ENCODE measurements around the gene SNCG.

SNCG gene

DNA sequence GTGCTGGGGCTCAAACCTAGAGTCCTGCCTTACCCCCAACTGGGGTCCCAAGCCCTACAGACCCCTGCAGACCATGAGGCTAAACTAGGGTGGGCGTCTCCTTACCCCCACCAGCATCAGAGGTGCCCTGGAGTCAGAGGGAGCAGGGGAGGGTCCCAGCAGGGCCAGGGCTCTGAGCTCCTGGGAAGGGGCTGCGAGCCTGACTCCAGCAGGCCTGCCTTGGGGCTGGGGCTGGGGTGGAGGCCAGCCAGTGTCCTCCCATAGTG, 1.3 kb downstream of the SNCG start:
- FAIRE-seq (no peak), DNase-seq (ENCODE audit: extremely low spot score, insufficient read length, low read depth) (no peak)

DNA sequence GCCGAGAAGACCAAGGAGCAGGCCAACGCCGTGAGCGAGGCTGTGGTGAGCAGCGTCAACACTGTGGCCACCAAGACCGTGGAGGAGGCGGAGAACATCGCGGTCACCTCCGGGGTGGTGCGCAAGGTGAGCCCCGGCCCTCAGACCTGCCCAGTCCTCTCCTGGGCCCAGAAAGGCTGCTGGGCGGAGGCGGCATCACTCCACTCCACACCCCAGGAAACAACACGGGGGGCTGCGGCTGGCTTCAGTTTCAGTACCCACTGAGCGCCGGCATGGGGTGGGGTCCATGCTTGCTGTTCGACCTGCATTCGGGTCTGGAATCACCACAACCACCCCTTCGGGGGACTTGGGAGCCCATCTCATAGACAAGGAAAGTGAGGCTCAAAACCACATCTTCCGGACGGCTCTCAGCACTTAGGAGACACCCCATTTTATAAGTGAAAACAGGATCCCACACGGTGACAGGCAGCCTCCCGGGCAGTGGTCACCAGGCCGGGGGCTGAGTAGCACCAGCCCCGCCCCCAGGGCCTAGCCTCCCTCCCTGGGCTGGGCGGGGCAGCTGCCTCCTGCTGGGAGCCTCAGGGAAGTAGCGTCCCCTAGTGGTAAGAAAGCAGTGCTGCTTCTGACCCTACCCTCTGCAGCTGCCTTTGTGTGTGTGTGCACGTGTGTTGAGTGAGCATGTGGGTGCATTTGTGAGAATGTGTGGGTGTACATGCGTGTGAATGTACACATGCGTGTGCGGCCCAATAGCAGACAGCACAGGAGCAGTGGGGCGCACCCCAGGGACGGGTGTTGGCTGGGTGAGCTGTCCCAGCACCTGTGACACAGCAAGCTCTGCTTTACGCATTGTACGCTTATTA, 1.8 kb downstream of the SNCG start:
- FAIRE-seq (peak; percentile 81), DNase-seq (ENCODE audit: extremely low spot score, insufficient read length, low read depth) (peak; percentile 55)

DNA sequence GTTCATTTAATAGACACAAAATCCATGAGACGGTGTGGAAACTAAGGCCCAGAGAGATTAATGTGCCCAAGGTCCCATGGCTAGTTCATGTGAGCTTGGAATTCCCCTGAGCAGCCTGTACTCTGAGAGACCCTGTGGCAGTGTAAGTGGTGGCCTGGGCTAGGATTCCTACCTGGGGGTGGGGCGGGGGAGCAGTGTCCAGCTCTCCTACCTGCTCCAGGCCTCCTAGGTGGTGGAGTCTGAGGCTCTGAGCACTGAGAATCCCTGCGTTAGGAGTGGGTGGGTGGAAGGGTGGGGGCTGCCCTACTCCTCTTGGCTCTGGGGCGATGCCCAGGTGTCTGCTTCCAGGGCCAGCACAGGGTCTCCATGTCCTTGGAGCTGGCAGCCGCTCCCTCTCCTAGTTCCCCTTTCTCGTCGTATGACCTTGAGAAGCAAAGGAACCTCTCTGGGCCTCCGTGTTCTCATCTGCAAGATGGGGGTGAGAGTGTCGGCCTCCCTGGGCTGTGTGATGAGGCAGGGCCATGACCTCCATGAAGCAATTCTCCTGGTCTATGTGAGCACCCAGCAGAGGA, 2.5 kb downstream of the SNCG start:
- FAIRE-seq (no peak), DNase-seq (ENCODE audit: extremely low spot score, insufficient read length, low read depth) (no peak)

DNA sequence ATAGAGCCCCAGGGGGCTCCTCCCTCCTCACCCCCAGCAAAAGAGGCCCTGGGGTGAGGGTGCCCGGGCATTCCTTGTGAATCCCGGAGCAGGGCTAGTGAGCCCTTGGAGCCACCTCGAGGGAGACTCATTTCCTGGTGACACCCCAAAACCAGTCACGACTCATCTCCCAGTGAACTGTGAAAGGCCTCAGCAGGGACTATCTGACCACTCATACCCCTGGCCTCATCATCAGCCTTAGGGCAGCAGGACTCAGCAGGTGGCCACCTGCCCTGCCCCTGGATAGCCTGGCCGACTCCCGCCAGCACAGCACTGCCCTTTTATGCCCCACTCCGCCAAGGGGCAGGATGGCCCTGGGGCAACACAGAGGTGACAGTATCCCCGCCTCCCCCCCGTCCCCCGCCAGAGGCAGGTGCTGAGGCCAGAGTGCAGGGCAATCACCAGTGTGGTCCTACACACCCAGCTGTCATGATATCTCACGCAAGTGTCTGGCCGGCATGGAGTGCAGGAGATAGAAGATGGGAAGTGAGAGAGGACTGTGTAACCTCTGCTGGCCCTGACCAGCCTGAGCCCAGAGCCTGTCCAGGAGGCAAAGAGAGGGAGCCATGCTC, 3.2 kb downstream of the SNCG start:
- FAIRE-seq (no peak), DNase-seq (ENCODE audit: extremely low spot score, insufficient read length, low read depth) (no peak)

DNA sequence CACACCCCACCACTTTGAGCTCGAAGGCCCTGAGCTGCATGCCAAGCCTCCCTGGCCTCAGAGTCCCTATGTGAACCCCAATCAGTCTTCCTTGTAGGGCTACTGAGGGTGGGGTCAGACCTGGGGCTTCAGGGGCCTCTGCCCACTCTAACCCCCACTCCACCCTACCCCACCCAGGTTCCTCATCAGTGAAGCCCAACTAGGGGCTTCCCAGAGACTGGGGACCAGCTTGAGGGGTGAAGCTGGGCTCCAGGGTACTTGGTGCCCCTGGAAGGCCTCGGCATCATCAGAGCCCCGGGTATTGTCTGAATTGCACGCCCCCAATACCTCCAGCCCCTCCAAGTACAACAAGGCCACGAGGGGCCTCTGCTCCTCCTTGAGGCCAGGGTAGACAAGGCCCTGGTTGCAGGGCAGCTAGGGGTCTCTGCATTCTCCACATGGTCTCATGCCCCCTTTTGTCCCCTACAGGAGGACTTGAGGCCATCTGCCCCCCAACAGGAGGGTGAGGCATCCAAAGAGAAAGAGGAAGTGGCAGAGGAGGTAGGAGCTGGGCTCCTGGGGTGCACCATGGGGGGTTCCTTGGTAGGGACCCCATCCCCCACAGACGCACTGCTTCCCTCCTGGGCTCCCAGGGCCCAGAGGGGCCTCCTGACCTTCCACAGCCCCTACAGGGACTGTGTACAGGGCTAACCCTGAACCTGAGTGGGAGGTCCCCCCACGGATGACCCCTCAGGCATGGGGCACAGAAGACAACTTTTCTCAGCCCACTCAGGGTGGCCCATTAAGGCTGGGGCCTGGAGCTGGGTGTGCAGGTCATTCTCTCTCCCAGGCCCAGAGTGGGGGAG, 4.0 kb downstream of the SNCG start:
- FAIRE-seq (no peak), DNase-seq (ENCODE audit: extremely low spot score, insufficient read length, low read depth) (no peak)

DNA sequence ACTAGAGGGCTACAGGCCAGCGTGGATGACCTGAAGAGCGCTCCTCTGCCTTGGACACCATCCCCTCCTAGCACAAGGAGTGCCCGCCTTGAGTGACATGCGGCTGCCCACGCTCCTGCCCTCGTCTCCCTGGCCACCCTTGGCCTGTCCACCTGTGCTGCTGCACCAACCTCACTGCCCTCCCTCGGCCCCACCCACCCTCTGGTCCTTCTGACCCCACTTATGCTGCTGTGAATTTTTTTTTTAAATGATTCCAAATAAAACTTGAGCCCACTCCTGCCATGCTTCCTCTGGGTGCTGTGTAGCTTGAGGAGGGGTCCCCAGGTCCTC, 4.5 kb downstream of the SNCG start:
- FAIRE-seq, result no peak
- no peak for DNase-seq (ENCODE audit: extremely low spot score, insufficient read length, low read depth)

DNA sequence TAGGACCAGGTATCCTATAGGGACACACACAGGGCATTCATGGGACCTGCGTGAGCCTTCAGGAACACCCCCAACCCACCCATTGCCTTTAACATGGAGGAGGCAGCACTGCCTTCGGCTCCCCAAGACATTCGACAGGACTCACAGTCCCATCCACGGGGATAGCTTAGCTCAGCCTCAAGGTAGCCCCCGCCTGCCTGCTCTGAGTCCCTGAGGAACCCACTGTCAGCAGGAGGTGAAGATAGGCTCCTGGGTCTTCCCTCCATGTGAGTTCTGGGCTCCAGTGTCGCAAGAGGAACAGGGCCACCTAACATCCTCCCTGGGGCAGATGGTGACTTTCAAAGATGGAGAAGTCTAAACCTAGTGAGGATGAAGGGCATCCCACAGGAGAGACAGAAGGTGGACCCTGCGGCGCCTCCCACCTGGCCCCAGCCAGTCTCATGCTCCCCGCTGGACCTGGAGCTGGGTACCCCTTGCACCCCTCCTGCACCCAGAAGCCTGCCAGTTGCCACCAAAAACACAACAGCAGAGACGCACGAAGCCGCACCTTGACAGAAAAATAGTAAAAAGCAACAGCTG, 5.0 kb downstream of the SNCG start:
- DNase-seq (ENCODE audit: extremely low spot score, insufficient read length, low read depth) (no peak), FAIRE-seq (no peak)

DNA sequence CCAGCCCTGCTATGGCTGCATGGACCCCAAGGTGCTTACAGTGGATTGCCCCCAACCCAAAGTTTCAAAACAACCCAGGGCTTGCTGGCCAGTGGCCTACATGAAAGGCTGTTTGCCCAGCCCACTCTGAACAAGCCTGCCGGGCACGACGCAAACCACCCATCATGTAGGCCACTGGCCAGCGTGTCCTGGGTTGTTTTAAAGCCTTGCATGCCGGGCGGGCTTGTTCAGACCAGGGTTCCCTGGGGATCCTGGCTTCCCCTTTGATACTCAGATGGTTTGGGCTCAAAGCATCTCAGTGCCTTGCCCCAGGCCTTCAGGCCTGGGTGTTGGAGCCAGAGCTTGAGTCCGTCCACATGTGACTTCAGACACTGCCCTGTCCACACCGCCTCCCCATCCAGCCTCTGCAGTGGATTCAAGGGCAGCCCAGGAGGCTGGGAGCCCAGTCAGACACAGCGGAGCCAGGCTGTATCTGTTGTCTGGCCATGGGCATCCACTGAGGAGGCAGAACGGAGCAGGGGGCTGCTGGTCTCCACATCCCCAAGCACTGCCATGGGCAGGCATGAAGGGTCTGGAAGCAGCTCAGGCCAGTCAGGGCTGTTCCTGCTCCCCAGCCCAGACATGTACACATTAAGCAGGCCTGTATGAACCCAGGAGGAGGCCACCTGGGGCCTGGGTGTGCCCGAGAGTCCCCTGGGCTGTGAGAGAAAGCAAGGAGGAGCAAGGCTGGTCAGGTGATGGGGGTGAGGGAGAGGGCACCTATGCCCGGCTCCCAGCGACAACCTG, 5.9 kb downstream of the SNCG start:
- FAIRE-seq (no peak), DNase-seq (ENCODE audit: extremely low spot score, insufficient read length, low read depth) (no peak)

DNA sequence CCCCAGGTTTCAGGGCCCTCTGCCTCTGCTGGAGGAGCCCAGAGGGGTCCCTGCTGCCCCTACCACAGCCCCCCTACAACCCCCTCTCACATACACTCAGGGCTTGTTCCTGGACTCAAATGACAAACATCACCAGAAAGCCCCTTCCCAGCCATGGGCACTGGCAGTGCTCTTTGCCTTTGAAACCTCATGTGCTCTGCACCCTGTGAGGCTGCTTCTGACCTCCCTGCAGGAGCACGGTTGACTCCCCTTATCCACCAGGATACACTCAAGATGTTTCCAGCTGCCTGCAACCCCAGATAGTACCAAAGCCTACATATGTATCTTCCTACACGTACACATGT, 6.4 kb downstream of the SNCG start:
- no peak for FAIRE-seq
- DNase-seq (ENCODE audit: extremely low spot score, insufficient read length, low read depth), result no peak

DNA sequence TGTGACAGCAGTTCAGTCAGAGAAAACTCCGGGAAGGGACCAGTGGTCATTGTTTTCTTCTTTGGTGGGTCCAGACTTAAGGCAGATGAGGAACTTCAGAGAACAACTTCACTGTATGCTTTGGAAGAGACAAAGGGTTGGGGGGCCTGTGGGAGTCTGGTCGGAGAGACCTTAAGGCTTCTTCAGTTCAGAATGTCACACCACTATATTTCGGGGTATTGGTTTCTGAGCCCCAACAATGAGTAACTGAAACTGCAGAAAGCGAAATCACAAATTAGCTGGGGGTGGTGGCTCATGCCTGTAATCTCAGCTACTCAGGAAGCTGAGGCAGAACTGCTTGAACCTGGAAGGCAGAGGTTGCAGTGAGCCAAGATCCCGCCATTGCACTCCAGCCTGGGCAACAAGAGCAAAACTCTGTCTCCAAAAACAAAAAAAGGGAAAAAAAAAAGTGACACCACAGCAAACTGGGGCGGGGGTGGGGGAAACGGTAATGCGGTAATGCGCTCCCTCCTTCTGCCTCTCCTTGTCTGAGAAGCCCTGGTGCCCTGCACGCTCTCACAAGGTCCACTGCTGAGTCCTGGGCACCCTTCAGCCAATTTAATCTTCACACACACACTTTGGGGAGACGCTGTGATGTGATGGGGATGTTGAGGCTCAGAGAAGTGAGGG, 7.7 kb downstream of the SNCG start:
- FAIRE-seq (no peak), DNase-seq (ENCODE audit: extremely low spot score, insufficient read length, low read depth) (no peak)

DNA sequence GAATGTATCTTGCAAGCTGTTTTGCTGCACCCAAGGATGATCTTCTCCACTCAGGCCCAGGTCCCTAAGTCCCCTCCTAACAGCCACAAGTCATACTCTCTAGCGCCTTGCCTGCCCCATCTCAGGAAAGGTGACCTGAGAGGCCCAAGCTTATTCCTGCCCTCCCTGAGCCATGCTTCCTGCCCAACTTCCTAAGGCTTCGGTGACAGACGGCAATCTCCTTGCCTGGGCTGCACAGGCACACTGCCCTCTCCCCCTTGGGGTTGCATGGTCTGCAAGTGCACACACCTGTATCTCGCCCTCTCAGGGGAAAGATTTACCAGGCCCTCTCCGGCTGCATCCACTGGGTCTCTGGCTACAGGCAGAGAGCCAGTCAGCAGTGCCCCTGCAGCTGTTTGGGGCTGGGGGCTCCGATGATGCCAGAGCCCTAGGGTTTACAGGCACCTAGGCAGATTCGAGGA, 9.1 kb downstream of the SNCG start:
- FAIRE-seq, result no peak
- no peak for DNase-seq (ENCODE audit: extremely low spot score, insufficient read length, low read depth)

DNA sequence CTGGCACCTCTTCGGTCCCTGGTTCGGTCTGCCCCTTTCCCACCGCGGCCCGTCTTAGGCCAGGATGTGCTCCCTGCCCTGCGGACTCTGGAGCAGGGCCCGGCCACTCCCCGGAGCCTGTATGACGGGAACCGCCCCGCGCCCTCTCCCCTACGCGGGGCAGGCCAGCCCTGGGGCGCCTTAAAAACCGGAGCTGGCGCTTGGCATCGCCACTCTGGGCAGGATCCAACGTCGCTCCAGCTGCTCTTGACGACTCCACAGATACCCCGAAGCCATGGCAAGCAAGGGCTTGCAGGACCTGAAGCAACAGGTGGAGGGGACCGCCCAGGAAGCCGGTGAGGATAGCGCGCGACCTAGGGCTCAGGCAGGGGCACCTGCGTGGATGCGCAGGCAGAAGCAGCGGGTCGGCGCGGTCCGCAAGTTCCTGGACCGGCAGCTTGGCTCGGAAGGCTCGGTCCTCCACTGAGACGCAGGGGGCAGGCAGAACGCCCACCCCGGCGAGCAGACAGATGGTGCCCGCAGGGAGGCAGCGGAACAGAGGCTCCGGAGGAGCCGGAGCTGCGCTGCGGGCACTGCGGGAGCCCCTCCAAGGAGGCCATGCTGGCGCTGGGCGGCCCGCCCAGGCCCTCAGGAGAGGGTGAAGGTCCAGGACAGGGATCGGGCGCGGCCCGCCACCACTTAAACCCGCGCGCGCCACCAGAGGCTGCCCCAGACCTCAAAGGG, 10.0 kb downstream of the SNCG start, which contains the start of gene ADIRF:
Gene ADIRF, plus strand, starts transcription at position 212 of the 723 bp plus-strand sequence. Its CDS starts 63 bp downstream, at position 275.
- DNase-seq (ENCODE audit: extremely low spot score, insufficient read length, low read depth) (no peak), FAIRE-seq (no peak)

DNA sequence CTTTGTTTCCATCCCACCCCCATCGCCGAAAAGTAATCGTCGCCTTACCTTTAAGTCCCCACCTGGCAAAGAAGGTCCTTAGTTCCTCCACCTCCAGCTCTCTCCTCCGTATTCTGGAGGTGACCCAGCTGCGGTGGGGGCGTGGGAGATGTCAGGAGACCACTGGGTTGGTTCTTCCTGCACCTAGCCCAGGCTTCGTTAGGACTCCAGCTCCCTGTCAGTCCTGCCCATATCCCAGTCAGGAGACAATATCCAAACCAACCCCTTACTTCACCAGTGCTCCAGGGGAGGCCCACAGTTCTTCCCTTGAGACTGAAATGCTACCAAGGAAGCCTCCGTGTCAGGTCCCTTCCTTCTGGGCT, 10.6 kb downstream of the SNCG start:
- FAIRE-seq, result no peak
- DNase-seq (ENCODE audit: extremely low spot score, insufficient read length, low read depth), result no peak

DNA sequence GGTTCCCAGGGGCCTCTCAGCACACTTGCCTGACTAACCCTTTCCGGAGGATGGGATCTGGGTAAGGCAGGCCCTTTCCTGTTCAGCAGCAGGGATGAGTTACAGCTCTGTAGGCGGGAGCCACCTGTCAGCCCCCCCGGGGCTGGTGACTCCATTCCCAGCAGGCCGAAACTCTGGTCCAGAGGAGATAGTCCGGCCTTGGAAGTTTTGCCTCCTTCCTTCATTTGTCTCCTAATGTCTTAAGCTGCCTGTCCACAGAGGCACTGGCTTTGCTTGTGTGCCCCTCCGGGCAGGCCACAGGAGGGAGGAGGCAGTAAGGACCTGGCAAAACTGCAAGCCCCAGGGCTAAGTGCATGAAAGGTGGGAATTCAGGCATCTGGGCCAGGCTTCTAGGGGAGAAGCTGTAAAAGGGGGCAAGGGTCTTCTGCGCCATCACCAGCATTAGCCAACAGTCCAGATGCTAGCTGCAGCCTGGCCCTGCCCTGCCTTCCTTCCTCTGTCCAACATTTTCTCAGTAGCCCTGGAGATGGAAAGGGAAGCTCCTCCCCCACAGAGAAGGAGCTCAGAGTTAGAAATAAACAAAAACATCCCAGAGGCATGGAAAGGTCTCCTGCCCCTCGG, 11.1 kb downstream of the SNCG start:
- no peak for DNase-seq (ENCODE audit: extremely low spot score, insufficient read length, low read depth)

DNA sequence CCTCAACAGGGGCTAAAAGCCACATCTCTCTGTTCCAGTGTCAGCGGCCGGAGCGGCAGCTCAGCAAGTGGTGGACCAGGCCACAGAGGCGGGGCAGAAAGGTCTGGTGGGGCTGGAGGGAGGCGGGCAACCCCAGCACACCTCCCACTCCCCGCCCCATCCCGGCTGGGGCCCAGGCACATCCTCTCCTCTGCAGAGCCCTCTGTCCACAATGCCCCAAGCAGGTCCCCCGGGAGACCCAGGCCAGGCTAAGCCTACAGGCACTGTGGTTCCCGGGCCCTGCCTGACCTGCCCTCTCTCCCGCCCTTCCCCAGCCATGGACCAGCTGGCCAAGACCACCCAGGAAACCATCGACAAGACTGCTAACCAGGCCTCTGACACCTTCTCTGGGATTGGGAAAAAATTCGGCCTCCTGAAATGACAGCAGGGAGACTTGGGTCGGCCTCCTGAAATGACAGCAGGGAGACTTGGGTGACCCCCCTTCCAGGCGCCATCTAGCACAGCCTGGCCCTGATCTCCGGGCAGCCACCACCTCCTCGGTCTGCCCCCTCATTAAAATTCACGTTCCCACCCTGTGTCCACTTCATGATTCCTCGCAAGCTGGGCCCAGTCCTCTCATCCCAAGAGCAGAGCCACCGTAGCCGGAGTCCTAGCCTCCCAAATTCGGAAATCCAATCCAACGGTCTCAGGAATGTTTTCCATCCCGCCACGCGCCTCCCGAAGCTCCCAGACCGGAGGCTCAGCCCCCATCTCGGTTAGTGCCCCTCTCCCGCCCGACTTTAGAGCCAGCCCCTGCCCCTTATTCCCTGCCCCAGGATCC, 12.0 kb downstream of the SNCG start:
- DNase-seq (ENCODE audit: extremely low spot score, insufficient read length, low read depth) (no peak), FAIRE-seq (no peak)

More for the DNA sequence above, 11.1 kb downstream of the SNCG start:
- FAIRE-seq, result no peak

DNA sequence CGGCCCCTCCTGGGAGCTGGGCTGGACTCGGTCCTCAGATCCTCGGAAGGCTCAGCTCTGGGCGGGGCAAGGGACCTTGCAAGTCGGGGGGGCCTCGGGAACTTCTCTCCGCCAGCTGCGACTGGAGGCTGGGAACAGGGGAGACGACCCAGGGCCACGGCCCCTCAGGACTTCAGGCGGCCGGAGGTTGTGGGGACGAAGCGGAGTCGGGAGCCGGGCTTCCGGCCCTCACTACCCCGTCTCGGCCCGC, 12.5 kb downstream of the SNCG start:
- FAIRE-seq, result no peak
- no peak for DNase-seq (ENCODE audit: extremely low spot score, insufficient read length, low read depth)

DNA sequence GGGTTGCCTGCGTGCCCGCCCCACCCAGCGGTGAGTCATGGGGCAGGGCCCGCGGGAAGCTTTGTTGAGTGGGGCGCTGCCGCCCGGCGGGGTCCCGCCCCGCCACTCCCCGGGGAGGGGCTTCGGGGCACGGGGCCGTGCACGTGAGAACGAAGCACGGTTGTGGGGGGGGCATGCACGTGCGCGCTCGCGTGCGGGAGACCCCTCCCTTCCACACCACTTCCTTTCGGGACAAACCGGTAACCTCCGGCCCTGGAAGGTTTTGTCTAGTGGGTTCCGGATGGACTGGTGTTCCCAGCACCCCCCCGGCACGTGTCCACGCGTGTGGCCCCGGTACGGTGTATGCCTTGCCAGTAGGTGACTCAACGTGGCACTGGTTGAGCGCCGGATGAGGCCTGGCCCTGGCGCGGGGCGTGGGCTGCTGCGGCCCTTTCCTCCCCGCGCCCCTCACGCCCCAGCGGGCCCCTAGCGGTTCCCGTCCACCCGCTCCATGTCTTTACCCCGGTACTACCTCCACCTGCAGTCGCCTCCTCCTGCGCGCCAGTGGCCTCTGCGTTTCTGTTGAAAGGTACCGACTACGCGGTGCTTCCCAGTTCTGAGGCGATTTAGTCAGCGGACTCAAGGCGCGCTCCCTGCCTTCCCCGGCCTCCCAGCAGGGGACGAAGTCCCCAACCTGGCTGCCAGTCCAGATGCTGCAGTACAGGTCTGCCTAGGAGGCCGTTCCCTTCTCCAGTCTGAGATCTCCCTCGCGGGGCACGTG, 13.0 kb downstream of the SNCG start:
- FAIRE-seq (peak; percentile 91), DNase-seq (ENCODE audit: extremely low spot score, insufficient read length, low read depth) (peak; percentile 72)
